ENCODE results near the gene WDR43. TPM values are rescaled to one million over a fixed set of nuclear protein-coding genes. Genes with fewer than 3 reads are reported as not detected.

Gene WDR43
- total RNA-seq, 1 experiment from 2014 or later: 86.5 TPM

GRCh38 chr2:28906821-28907220 lies 12.4 kb downstream of the WDR43 start:
- H3K27me3 ChIP-seq (ENCODE audit: control insufficient read depth, insufficient read depth, low read length): no peaks in the 10 kb centered on the region
- intact Hi-C loops (cut with micrococcal nuclease; ENCODE audit: unreplicated experiment): no loop called here
- no peaks in the 10 kb centered on the region for H3K9me3 ChIP-seq (ENCODE audit: control insufficient read depth, insufficient read depth, low read depth, low read length)
- H3K36me3 ChIP-seq (ENCODE audit: control insufficient read depth, insufficient read depth, low read length): peaks cover 50% of the 10 kb centered on the region
- CTCF ChIA-PET: no interaction called here
- no peak for ATAC-seq
- in situ Hi-C loops (cut with HindIII; ENCODE audit: low pct_unique_long_range_greater_than_20kb, low sequenced_read_pairs): no loop called here
- no peak for DNase-seq (ENCODE audit: low read depth, low spot score)
- H3K4me1 ChIP-seq (ENCODE audit: control insufficient read depth, insufficient read depth, low read length): 0 out of 2 replicates have a peak, but pooled peaks cover under 1% of the 10 kb centered on the region
- H3K4me3 ChIP-seq (ENCODE audit: low read depth in 2 of 2, low read length in 2 of 2): no peak overlapping the region
- POLR2A ChIA-PET: no interaction called here
- no peak overlapping the region for H3K27ac ChIP-seq (ENCODE audit: low read length)
- no TSS peak for BruUV-seq (replicated peaks)
- no peak for TF ChIP-seq TCF7L2 (IDR thresholded peaks at IDR 0.05; ENCODE audit: low read depth, low read length)
- TF ChIP-seq CTCF (IDR thresholded peaks at IDR 0.05): no peak
- no peak for TF ChIP-seq POLR2AphosphoS5 (IDR thresholded peaks at IDR 0.05; ENCODE audit: low read depth, low read length)
- TF ChIP-seq REST (IDR thresholded peaks at IDR 0.05; ENCODE audit: insufficient read depth in 1 of 2, low read depth in 2 of 2, low read length in 1 of 2): no peak
- no peak for TF ChIP-seq SIN3A (IDR thresholded peaks at IDR 0.05; ENCODE audit: borderline replicate concordance, insufficient read depth, low read depth, low read length)

GRCh38 chr2:28908172-28908571 lies 13.7 kb downstream of the WDR43 start:
- no peaks in the 10 kb centered on the region for H3K27me3 ChIP-seq (ENCODE audit: control insufficient read depth, insufficient read depth, low read length)
- no peak overlapping the region for H3K27ac ChIP-seq (ENCODE audit: low read length)
- POLR2A ChIA-PET: interaction anchor here (0.6 to 0.7 kb wide), 2 partner anchors 72 to 377 kb away, joined by 3 read pairs; no protein-coding TSS in a partner anchor
- ATAC-seq (no peak), DNase-seq (ENCODE audit: low read depth, low spot score) (no peak)
- TF ChIP-seq SIN3A (IDR thresholded peaks at IDR 0.05; ENCODE audit: borderline replicate concordance, insufficient read depth, low read depth, low read length) (no peak), TCF7L2 (IDR thresholded peaks at IDR 0.05; ENCODE audit: low read depth, low read length) (no peak)
- peaks cover 48% of the 10 kb centered on the region for H3K36me3 ChIP-seq (ENCODE audit: control insufficient read depth, insufficient read depth, low read length)
- in situ Hi-C loops (cut with HindIII; ENCODE audit: low pct_unique_long_range_greater_than_20kb, low sequenced_read_pairs) (no loop called here), intact Hi-C loops (cut with micrococcal nuclease; ENCODE audit: unreplicated experiment) (no loop called here)
- H3K4me3 ChIP-seq (ENCODE audit: low read depth in 2 of 2, low read length in 2 of 2): no peak overlapping the region
- CTCF ChIA-PET: no interaction called here
- H3K9me3 ChIP-seq (ENCODE audit: control insufficient read depth, insufficient read depth, low read depth, low read length): no peaks in the 10 kb centered on the region
- H3K4me1 ChIP-seq (ENCODE audit: control insufficient read depth, insufficient read depth, low read length): no peaks in the 10 kb centered on the region
- BruUV-seq (replicated peaks): no TSS peak

DNA sequence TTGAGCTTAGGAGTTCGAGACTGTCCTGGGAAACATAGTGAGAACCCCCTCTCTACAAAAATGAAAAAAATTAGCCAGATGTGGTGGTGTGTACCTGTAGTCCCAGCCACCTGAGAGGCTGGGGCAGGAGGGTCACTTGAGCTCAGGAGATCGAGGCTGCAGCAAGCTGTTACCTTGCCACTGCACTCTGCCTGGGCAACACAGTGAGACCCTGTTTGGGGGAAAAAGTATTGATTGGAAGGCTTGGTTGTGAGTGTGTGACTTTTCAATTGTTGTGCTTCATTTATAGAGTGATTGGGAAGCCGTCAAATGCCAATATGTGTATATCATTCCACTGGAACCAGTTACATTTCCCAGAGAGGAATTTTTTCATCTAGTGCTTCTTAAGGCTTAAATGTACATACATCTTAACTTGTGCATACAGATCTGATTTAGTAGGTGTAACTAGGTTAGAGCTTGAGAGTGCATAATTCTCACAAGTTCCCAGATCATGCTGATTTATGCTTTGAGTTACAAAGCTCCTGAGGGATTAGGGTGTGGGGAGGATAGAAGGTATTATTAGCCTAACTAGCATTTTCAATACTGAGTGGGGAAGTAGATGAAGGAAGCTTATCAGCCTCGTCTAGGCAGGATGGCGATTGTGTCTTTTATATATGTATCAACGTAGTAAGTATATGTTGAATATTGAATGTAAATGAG lies 15.3 kb downstream of the WDR43 start:
- ChIA-PET POLR2A (interaction anchor here (0.6 kb wide), 1 partner anchor 206 kb away, joined by 4 read pairs; no protein-coding TSS in a partner anchor), CTCF (interaction anchor here (0.6 kb wide), 1 partner anchor 342 kb away, joined by 8 read pairs; no protein-coding TSS in a partner anchor)
- DNase-seq (ENCODE audit: low read depth, low spot score): no peak
- intact Hi-C loops (cut with micrococcal nuclease; ENCODE audit: unreplicated experiment) (no loop called here), in situ Hi-C loops (cut with HindIII; ENCODE audit: low pct_unique_long_range_greater_than_20kb, low sequenced_read_pairs) (no loop called here)
- no peaks in the 10 kb centered on the region for H3K27me3 ChIP-seq (ENCODE audit: control insufficient read depth, insufficient read depth, low read length)
- H3K36me3 ChIP-seq (ENCODE audit: control insufficient read depth, insufficient read depth, low read length): peaks cover 49% of the 10 kb centered on the region
- H3K4me1 ChIP-seq (ENCODE audit: control insufficient read depth, insufficient read depth, low read length): no peaks in the 10 kb centered on the region
- TF ChIP-seq REST (IDR thresholded peaks at IDR 0.05; ENCODE audit: insufficient read depth in 1 of 2, low read depth in 2 of 2, low read length in 1 of 2) (no peak), TCF7L2 (IDR thresholded peaks at IDR 0.05; ENCODE audit: low read depth, low read length) (no peak), POLR2AphosphoS5 (IDR thresholded peaks at IDR 0.05; ENCODE audit: low read depth, low read length) (no peak), CTCF (IDR thresholded peaks at IDR 0.05) (no peak), SIN3A (IDR thresholded peaks at IDR 0.05; ENCODE audit: borderline replicate concordance, insufficient read depth, low read depth, low read length) (no peak)
- no peak overlapping the region for H3K4me3 ChIP-seq (ENCODE audit: low read depth in 2 of 2, low read length in 2 of 2)
- no peak for ATAC-seq
- H3K9me3 ChIP-seq (ENCODE audit: control insufficient read depth, insufficient read depth, low read depth, low read length): no peaks in the 10 kb centered on the region
- H3K27ac ChIP-seq (ENCODE audit: low read length): no peak overlapping the region
- BruUV-seq (replicated peaks): no TSS peak
